Measurements from ENCODE around the gene CAMK2B. TPM values are rescaled to one million over a fixed set of nuclear protein-coding genes. Genes with fewer than 3 reads are reported as not detected.

CAMK2B gene
- total RNA-seq, 1 donor, result not detected

GRCh38 chr7:44197474-44197873 is 127.9 kb downstream of the CAMK2B start:
- no peak for DNase-seq (ENCODE audit: low read depth)
- TF ChIP-seq, protein P1, sequence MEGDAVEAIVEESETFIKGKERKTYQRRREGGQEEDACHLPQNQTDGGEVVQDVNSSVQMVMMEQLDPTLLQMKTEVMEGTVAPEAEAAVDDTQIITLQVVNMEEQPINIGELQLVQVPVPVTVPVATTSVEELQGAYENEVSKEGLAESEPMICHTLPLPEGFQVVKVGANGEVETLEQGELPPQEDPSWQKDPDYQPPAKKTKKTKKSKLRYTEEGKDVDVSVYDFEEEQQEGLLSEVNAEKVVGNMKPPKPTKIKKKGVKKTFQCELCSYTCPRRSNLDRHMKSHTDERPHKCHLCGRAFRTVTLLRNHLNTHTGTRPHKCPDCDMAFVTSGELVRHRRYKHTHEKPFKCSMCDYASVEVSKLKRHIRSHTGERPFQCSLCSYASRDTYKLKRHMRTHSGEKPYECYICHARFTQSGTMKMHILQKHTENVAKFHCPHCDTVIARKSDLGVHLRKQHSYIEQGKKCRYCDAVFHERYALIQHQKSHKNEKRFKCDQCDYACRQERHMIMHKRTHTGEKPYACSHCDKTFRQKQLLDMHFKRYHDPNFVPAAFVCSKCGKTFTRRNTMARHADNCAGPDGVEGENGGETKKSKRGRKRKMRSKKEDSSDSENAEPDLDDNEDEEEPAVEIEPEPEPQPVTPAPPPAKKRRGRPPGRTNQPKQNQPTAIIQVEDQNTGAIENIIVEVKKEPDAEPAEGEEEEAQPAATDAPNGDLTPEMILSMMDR (IDR thresholded peaks at IDR 0.05; ENCODE audit: insufficient read depth, low read depth, low read length), result no peak
- no peak overlapping the region for H3K4me3 ChIP-seq (ENCODE audit: low read depth, low read length)

GRCh38 chr7:44196450-44196872 is 128.9 kb downstream of the CAMK2B start:
- peak; percentile 62 for DNase-seq (ENCODE audit: low read depth)

GRCh38 chr7:44195889-44196288 is 129.5 kb downstream of the CAMK2B start:
- TF ChIP-seq, protein P1 (IDR thresholded peaks at IDR 0.05; ENCODE audit: insufficient read depth, low read depth, low read length), result no peak
- no peak overlapping the region for H3K4me3 ChIP-seq (ENCODE audit: low read depth, low read length)
- no peak for DNase-seq (ENCODE audit: low read depth)

More at GRCh38 chr7:44196450-44196872, 128.9 kb downstream of the CAMK2B start:
- TF ChIP-seq, protein P1 (IDR thresholded peaks at IDR 0.05; ENCODE audit: insufficient read depth, low read depth, low read length), result peak; percentile 93
- H3K4me3 ChIP-seq (ENCODE audit: low read depth, low read length), result no peak overlapping the region

DNA sequence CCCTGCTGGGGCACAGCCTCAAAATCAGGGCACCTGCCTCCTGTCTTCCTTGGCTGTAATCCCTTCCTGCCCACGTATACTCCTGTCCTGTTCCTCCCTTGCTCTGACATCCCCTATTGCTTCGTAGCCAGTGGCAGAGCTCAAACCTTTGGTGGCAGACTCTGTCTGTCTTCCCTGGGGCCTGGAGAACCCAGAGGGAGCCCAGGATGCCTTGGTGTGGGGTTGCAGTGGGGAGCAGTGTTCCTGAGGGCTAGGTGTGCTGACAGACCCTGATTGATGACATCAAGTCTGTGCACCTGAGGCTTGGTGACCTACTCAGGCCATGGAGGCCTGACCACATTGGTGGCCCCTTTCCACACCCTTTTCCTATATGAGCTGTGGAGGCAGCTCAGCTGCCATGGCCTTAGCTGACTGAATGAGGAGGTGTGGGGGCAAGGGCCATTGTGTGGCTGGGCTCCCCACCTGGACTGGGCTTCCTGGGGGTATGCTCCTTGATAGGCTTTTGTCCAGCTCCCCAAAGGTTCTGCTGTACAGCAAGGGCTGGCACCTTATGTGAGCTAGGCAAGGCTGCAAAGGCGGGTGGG is 130.7 kb downstream of the CAMK2B start:
- TF ChIP-seq, protein P1 (IDR thresholded peaks at IDR 0.05; ENCODE audit: insufficient read depth, low read depth, low read length), result no peak
- DNase-seq (ENCODE audit: low read depth), result no peak
- no peak overlapping the region for H3K4me3 ChIP-seq (ENCODE audit: low read depth, low read length)

GRCh38 chr7:44194069-44194468 is 131.3 kb downstream of the CAMK2B start:
- DNase-seq (ENCODE audit: low read depth), result no peak
- no peak overlapping the region for H3K4me3 ChIP-seq (ENCODE audit: low read depth, low read length)
- TF ChIP-seq, protein P1 (IDR thresholded peaks at IDR 0.05; ENCODE audit: insufficient read depth, low read depth, low read length), result no peak

DNA sequence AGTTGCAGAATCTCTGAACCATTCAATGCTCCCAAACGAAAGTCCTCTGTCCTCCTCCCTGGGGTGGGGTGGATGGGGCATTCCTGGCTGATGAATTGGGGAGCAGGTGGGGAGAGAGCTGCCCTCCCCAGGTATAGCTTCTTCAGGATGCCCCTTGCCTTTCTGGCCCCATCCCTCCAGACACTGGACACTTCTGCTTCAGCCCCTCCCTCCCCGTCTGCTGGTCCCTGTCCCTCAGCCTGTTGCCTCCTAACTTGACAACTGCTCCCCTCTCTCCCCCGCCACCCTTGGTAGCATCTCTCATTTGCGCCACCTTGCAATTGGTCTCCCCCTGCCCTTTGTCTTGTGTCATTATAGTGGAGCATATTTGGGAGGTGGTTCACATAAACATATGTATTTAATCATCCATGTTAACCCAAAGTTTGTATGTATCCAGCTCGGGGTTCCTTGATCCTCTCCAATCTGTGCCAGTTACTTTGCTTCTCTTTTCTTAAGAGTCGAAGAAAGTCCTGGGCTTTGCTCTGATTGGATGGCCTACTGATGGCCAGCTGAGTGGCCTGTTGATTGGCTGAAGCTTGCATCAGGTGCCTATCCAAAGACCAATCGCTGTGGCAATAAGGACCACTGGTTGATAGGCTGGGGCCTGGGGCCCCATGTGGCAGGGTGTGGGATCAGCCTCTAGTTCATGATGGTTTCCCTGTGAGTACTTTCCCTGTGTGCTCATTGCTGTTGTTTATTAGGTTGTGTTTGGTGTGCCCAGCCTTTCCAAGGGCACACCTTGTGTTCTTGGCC is 132.2 kb downstream of the CAMK2B start:
- no peak for DNase-seq (ENCODE audit: low read depth)
- H3K4me3 ChIP-seq (ENCODE audit: low read depth, low read length), result no peak overlapping the region
- TF ChIP-seq, protein P1 (IDR thresholded peaks at IDR 0.05; ENCODE audit: insufficient read depth, low read depth, low read length), result no peak

All from fibroblast of villous mesenchyme (primary cell).